Endothelial cell (in vitro differentiated cells): ENCODE data around the gene HCN2. TPM values are rescaled to one million over a fixed set of nuclear protein-coding genes. Genes with fewer than 3 reads are reported as not detected.

Experiments
- DNase-seq: peaks from one replicate; pipeline ENCODE4 v3.0.0; 2021; ENCODE audit warnings: low spot score
- H3K27ac Mint-ChIP-seq: one replicate; pipeline ENCODE4 v1.8.0; 2021; ENCODE audit warnings: mixed read lengths, inconsistent platforms; ENCODE audit not compliant: unreplicated experiment
- H3K27me3 Mint-ChIP-seq: one replicate; pipeline ENCODE4 v1.8.0; 2021; ENCODE audit warnings: mild to moderate bottlenecking, moderate library complexity, mixed read lengths, inconsistent platforms; ENCODE audit not compliant: unreplicated experiment
- H3K36me3 Mint-ChIP-seq: one replicate; pipeline ENCODE4 v1.8.0; 2021; ENCODE audit warnings: mild to moderate bottlenecking, low read depth, mixed read lengths, inconsistent platforms; ENCODE audit not compliant: unreplicated experiment
- H3K4me1 Mint-ChIP-seq: one replicate; pipeline ENCODE4 v1.8.0; 2021; ENCODE audit warnings: mild to moderate bottlenecking, mixed read lengths, inconsistent platforms; ENCODE audit not compliant: unreplicated experiment
- H3K4me3 Mint-ChIP-seq: one replicate; pipeline ENCODE4 v1.8.0; 2021; ENCODE audit warnings: mild to moderate bottlenecking, mixed read lengths, inconsistent platforms; ENCODE audit not compliant: unreplicated experiment
- H3K9me3 Mint-ChIP-seq: one replicate; pipeline ENCODE4 v1.8.0; 2021; ENCODE audit warnings: mixed read lengths, inconsistent platforms; ENCODE audit not compliant: unreplicated experiment
- CTCF ChIP-seq: fragments of 200-600 bp; sonication (generic); IDR thresholded peaks from one replicate; pipeline ENCODE4 v1.5.0; 2021; ENCODE audit warnings: antibody characterized with exemption; ENCODE audit not compliant: unreplicated experiment
- total RNA-seq: library from RNA; stranded (reverse); fragmentation: NEBNext Ultra II Directional; extraction: Animal tissue kit (Norgen Biotek cat#: 25700); gene quantifications from one replicate; pipeline ENCODE4 v1.2.1, GENCODE V29; 2021; ENCODE audit not compliant: unreplicated experiment

HCN2 gene
- total RNA-seq, 1 donor from 2014 or later: 0.28 TPM

GRCh38 chr19:585551-586110, 4.0 kb upstream of the HCN2 start:
- Mint-ChIP-seq H3K27ac (no peak overlapping the region), H3K36me3 (no peaks in the 10 kb centered on the region), H3K4me1 (no peaks in the 10 kb centered on the region), H3K4me3 (no peak overlapping the region), H3K27me3 (peaks cover 10% of the 10 kb centered on the region), H3K9me3 (no peaks in the 10 kb centered on the region)
- no peak for DNase-seq
- TF ChIP-seq CTCF: no peak

- Mint-ChIP-seq H3K4me3 (no peak overlapping the region), H3K4me1 (no peaks in the 10 kb centered on the region), H3K27ac (no peak overlapping the region), H3K9me3 (no peaks in the 10 kb centered on the region), H3K27me3 (peaks cover 18% of the 10 kb centered on the region), H3K36me3 (no peaks in the 10 kb centered on the region)
- no peak for TF ChIP-seq CTCF
- peak; percentile 71 for DNase-seq
Measured at GRCh38 chr19:588093-588740, 1.5 kb upstream of the HCN2 start.

- Mint-ChIP-seq H3K4me1 (no peaks in the 10 kb centered on the region), H3K27ac (no peak overlapping the region), H3K9me3 (no peaks in the 10 kb centered on the region), H3K4me3 (peak overlapping the region; percentile 59), H3K36me3 (no peaks in the 10 kb centered on the region), H3K27me3 (peaks cover 17% of the 10 kb centered on the region)
- DNase-seq: no peak
- no peak for TF ChIP-seq CTCF
Measured at GRCh38 chr19:588741-589692, 664 bp upstream of the HCN2 start.

GRCh38 chr19:590396-590745, 690 bp downstream of the HCN2 start:
- TF ChIP-seq CTCF: no peak
- Mint-ChIP-seq H3K9me3 (no peaks in the 10 kb centered on the region), H3K4me3 (no peak overlapping the region), H3K27me3 (peaks cover 16% of the 10 kb centered on the region), H3K36me3 (no peaks in the 10 kb centered on the region), H3K27ac (no peak overlapping the region), H3K4me1 (no peaks in the 10 kb centered on the region)
- peak; percentile 38 for DNase-seq

GRCh38 chr19:590750-591098, 1.0 kb downstream of the HCN2 start:
- Mint-ChIP-seq H3K4me3 (no peak overlapping the region), H3K9me3 (no peaks in the 10 kb centered on the region), H3K27ac (no peak overlapping the region), H3K27me3 (peaks cover 16% of the 10 kb centered on the region), H3K4me1 (no peaks in the 10 kb centered on the region), H3K36me3 (no peaks in the 10 kb centered on the region)
- DNase-seq: no peak
- TF ChIP-seq CTCF: no peak
